ENCODE data around the gene TRAF4. TPM values are rescaled to one million over a fixed set of nuclear protein-coding genes. Genes with fewer than 3 reads are reported as not detected.

TRAF4 gene
- total RNA-seq, 4 donors from 2014 or later, result 65.7 to 191 (median 126) TPM

DNA sequence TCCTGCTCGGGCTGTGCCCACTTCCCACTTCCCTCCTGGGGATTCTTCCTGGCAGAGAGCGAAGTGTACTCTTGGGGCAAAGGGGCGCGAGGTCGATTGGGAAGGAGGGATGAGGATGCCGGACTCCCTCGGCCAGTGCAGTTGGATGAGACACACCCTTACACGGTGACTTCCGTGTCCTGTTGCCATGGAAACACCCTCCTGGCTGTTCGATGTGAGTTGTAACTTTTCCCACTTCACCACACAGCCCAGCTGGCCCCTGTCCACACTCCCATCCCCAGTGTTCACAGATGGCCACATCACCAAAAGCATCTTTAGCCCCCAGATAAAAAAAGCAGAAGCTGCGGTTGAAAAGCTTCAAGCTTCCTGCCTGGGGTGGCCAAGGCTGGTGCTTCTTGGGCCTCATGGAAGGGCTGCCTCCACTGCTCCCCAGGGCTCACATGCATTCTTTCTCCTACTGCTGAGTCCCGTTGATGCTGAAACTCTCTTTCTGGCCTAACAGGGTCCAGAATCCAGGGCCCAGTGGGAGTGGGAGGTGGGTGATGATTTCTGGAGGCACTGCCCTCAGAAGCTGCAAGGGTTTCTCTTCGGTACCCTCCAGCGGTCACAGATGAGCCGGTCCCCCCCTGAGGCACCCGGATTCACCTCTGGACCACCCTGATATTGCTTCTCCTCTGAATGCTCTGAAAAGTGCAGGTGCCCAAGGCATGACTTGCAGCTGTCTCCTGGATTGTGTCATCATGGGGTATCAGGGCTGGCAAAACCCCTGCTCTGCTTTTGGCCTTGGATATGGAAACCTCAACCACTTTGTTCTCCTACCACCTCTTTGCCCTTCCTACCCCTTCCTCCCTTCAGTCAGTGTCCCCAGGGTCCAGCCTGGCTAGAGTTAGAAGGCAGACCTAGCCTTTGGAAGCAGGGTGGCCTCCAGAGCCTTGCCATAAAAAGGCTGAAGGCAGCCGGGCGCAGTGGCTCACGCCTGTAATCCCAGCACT lies 2.2 kb upstream of the TRAF4 start:
- Histone ChIP-seq H3K4me3 (no peak overlapping the region), H3K27me3 (no peaks in the 10 kb centered on the region), H3K4me1 (peaks cover 7 to 49% (median 35%) of the 10 kb centered on the region in 4 donors), H3K36me3 (no peaks in the 10 kb centered on the region), H3K9me3 (no peaks in the 10 kb centered on the region), H3K27ac (peak overlapping the region in 3 of 4 donors; percentile 98 to 99 (median 98))
- no peak for TF ChIP-seq POLR2AphosphoS5 (IDR thresholded peaks at IDR 0.05)
- no peak for TF ChIP-seq CTCF (IDR thresholded peaks at IDR 0.05)
- no peak for TF ChIP-seq POLR2A (IDR thresholded peaks at IDR 0.05)
- no peak for TF ChIP-seq EP300 (IDR thresholded peaks at IDR 0.05; ENCODE audit: low read depth)
- WGBS, 2 donors (ENCODE audit: low coverage in 1 of 2), result 60% methylated on average over 19 of the region's 19 CpGs; no CpG with 5 or more reads in 1 of the 2 donors
- intact Hi-C loops (cut with DNase I; ENCODE audit: low total_unique reads), result no loop called here
- in situ Hi-C loops (cut with MboI; ENCODE audit: low pct_ligation_motif_present in 1 of 4, low pct_unique_long_range_greater_than_20kb in 1 of 4, low sequenced_read_pairs in 3 of 4), result no loop called here
- DNase-seq, result peak; percentile 42

DNA sequence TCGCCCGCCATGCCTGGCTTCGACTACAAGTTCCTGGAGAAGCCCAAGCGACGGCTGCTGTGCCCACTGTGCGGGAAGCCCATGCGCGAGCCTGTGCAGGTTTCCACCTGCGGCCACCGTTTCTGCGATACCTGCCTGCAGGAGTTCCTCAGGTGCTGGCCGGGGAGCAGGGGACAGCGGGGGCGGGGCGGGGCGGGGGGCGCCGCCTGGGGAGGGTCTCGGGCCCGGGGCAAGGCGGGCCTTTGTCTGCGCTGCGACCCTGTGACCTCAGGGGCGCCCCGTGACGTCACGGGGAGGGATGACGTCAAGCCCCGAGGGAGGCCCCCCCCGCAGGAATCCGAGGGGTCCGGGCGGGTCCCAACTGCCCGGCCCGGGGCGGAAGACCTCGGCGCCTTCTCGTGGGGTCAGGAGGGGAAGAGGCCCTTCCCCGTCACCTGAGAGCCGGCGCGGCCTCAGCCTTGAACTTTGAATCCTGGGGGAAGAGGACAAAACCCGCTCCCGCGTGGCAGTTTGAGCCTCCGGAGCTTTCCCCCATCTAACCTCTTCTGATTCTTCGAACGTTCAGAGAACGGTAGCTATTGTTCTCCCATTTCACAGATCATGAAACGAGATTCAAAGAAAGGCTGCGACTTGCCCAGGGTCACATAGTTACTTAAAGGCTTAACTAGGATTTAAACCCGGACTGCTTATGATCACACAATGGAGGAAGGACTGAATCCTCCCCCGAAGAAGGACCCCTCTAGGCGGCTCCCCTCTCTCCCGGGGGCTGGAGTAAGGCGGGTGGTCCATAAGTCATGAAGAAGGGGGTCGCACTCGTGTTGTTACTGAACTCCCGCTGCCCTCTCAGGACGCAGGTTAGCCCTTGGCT lies 527 bp downstream of the TRAF4 start:
- TF ChIP-seq CTCF (IDR thresholded peaks at IDR 0.05) (no peak), POLR2AphosphoS5 (IDR thresholded peaks at IDR 0.05) (peak in 1 of 3 donors; percentile 9), POLR2A (IDR thresholded peaks at IDR 0.05) (peak; percentile 54), EP300 (IDR thresholded peaks at IDR 0.05; ENCODE audit: low read depth) (peak; percentile 68)
- Histone ChIP-seq H3K36me3 (no peaks in the 10 kb centered on the region), H3K27me3 (no peaks in the 10 kb centered on the region), H3K4me1 (peaks cover 13 to 71% (median 58%) of the 10 kb centered on the region in 4 donors), H3K4me3 (peak overlapping the region; percentile 80 to 89 (median 81)), H3K27ac (peak overlapping the region; percentile 98 to 99 (median 98)), H3K9me3 (no peaks in the 10 kb centered on the region)
- DNase-seq, result peak; percentile 70
- WGBS, 2 donors (ENCODE audit: low coverage in 1 of 2), result 1% methylated on average over 42 of the region's 61 CpGs; no CpG with 5 or more reads in 1 of the 2 donors
- in situ Hi-C loops (cut with MboI; ENCODE audit: low pct_ligation_motif_present in 1 of 4, low pct_unique_long_range_greater_than_20kb in 1 of 4, low sequenced_read_pairs in 3 of 4) (no loop called here), intact Hi-C loops (cut with DNase I; ENCODE audit: low total_unique reads) (no loop called here)

GRCh38 chr17:28744972-28745785 lies 1.4 kb downstream of the TRAF4 start:
- peak overlapping the region; percentile 98 to 99 (median 98) for H3K27ac ChIP-seq
- no peaks in the 10 kb centered on the region for H3K36me3 ChIP-seq
- peak; percentile 67 for DNase-seq
- H3K4me3 ChIP-seq, result peak overlapping the region; percentile 80 to 89 (median 81)
- 3% methylated on average over 29 of the region's 31 CpGs; no CpG with 5 or more reads in 1 of the 2 donors for WGBS, 2 donors (ENCODE audit: low coverage in 1 of 2)
- no peaks in the 10 kb centered on the region for H3K27me3 ChIP-seq
- in situ Hi-C loops (cut with MboI; ENCODE audit: low pct_ligation_motif_present in 1 of 4, low pct_unique_long_range_greater_than_20kb in 1 of 4, low sequenced_read_pairs in 3 of 4) (no loop called here), intact Hi-C loops (cut with DNase I; ENCODE audit: low total_unique reads) (no loop called here)
- H3K4me1 ChIP-seq, result peaks cover 17 to 78% (median 65%) of the 10 kb centered on the region in 4 donors
- H3K9me3 ChIP-seq, result no peaks in the 10 kb centered on the region
- TF ChIP-seq POLR2AphosphoS5 (IDR thresholded peaks at IDR 0.05) (peak in 2 of 3 donors; percentile 19 to 25), CTCF (IDR thresholded peaks at IDR 0.05) (no peak), EP300 (IDR thresholded peaks at IDR 0.05; ENCODE audit: low read depth) (no peak), POLR2A (IDR thresholded peaks at IDR 0.05) (peak; percentile 55)

All from transverse colon (tissue), 4 donors.